ENCODE data around the gene MYL10. TPM values are rescaled to one million over a fixed set of nuclear protein-coding genes. Genes with fewer than 3 reads are reported as not detected.

Gene MYL10
- total and polyA plus RNA-seq, 7 donors: 0.23 to 4.4 TPM; not detected in 5

DNA sequence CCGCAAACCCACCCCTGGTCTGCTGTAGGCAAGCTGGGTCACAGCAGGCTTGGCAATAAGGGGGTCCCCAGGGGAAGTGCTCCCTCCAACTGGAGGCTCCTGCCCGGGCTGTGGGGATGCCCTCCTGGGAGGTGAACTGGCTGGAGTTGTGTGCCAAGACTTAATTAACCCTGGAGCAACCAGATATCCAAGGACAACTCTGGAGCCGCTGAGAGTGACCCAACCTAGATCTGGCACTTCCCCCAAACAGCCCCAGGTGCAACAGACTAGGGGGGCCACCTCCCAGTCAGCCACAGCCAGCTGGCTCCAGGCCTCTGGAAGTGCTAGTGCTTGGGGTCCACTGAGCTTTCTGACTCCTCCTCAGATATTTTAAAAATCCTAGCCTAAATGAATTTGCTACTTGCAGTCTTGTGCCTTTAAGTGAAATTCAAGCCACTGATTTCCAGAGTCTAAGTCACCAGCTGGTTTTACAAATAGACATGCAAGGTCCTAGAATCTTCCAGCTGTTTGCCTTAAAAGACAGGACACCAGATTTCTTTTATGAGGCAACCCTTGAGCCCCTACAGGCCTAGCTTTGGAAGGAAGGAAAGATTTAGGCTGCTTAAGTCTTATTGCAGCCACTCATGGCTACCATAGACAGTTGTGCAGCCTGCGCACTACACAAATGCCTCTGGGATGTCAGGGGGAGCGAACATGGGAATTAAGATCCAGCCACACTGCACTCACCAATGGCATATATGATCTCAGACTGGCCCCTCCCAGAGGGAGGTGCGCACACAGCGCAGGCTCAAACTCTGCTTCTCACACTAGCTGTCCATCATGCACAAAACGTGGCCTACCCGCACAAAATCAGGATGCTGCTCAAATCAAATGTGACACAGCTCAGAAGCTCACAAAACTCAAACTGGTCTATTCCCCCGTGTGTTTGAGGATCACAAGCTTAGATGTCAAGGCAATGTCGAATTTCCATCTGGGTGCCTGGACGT is 42.6 kb upstream of the MYL10 start:
- no peaks in the 10 kb centered on the region for H3K27me3 ChIP-seq (ENCODE audit: insufficient read depth in 3 of 3, low read length in 2 of 3)
- ATAC-seq: peak; percentile 52 to 81 (median 73)
- WGBS, 3 donors: 40 to 64% (median 51%) methylated on average over 12 of the region's 12 CpGs
- no peak for DNase-seq
- peak overlapping the region; percentile 73 for H3K27ac ChIP-seq
- H3K9me3 ChIP-seq: no peaks in the 10 kb centered on the region
- no peaks in the 10 kb centered on the region for H3K36me3 ChIP-seq (ENCODE audit: insufficient read depth in 1 of 2, low read depth in 1 of 2)
- intact Hi-C loops (cut with DNase I): no loop called here
- peaks cover 15% of the 10 kb centered on the region for H3K4me1 ChIP-seq
- TF ChIP-seq, protein P1, sequence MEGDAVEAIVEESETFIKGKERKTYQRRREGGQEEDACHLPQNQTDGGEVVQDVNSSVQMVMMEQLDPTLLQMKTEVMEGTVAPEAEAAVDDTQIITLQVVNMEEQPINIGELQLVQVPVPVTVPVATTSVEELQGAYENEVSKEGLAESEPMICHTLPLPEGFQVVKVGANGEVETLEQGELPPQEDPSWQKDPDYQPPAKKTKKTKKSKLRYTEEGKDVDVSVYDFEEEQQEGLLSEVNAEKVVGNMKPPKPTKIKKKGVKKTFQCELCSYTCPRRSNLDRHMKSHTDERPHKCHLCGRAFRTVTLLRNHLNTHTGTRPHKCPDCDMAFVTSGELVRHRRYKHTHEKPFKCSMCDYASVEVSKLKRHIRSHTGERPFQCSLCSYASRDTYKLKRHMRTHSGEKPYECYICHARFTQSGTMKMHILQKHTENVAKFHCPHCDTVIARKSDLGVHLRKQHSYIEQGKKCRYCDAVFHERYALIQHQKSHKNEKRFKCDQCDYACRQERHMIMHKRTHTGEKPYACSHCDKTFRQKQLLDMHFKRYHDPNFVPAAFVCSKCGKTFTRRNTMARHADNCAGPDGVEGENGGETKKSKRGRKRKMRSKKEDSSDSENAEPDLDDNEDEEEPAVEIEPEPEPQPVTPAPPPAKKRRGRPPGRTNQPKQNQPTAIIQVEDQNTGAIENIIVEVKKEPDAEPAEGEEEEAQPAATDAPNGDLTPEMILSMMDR (IDR thresholded peaks at IDR 0.05): no peak
- no peak overlapping the region for H3K4me3 ChIP-seq

DNA sequence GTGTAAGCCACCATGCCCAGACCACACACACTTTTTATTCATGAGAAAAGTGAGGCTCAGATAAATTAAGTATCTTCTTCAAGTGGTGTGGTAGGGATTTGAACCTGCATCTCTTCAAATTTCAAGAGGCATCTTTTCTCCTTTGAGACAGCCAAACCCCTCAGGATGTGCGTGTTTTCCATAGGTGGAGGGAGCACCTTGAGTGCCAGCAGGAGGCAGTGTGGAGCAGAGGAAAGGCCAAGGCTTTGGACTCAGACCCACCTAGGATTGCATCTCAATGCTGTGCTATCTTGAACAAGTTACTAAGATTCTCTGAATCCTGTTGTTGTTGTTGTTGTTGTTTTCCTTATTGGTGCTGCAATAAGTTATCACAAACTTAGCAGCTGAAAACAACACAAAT is 40.2 kb upstream of the MYL10 start:
- TF ChIP-seq, protein P1 (IDR thresholded peaks at IDR 0.05): peak; percentile 7
- H3K27ac ChIP-seq: no peak overlapping the region
- intact Hi-C loops (cut with DNase I): no loop called here
- WGBS, 3 donors: 84 to 100% (median 91%) methylated on average over 1 of the region's 1 CpG
- H3K9me3 ChIP-seq: no peaks in the 10 kb centered on the region
- no peaks in the 10 kb centered on the region for H3K27me3 ChIP-seq (ENCODE audit: insufficient read depth in 3 of 3, low read length in 2 of 3)
- no peak for ATAC-seq
- no peaks in the 10 kb centered on the region for H3K36me3 ChIP-seq (ENCODE audit: insufficient read depth in 1 of 2, low read depth in 1 of 2)
- DNase-seq: no peak
- H3K4me1 ChIP-seq: peaks cover 15% of the 10 kb centered on the region
- no peak overlapping the region for H3K4me3 ChIP-seq

DNA sequence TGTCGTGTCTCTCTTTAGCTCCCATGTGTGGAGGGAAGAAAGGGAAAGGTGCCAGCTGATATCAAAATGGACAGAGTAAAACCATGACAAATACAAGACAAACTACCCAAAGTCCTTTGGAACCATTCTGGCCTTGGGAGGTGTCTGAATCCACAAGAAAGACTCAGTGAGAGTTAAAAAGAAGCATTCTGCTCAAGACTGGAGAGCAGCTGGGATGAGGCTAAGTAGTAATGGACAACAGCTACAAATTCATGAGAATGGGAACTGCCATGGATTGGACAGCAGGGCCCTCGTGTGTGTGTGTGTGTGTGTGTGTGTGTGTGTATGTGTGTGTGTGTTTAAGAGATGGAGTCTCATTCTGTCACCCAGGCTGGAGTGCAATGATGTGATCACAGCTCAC is 39.6 kb upstream of the MYL10 start:
- Histone ChIP-seq H3K9me3 (no peaks in the 10 kb centered on the region), H3K36me3 (ENCODE audit: insufficient read depth in 1 of 2, low read depth in 1 of 2) (no peaks in the 10 kb centered on the region), H3K4me1 (peaks cover 15% of the 10 kb centered on the region), H3K27ac (no peak overlapping the region), H3K27me3 (ENCODE audit: insufficient read depth in 3 of 3, low read length in 2 of 3) (no peaks in the 10 kb centered on the region), H3K4me3 (no peak overlapping the region)
- TF ChIP-seq, protein P1 (IDR thresholded peaks at IDR 0.05): no peak
- ATAC-seq (no peak), DNase-seq (no peak)
- 82 to 100% (median 97%) methylated on average over 1 to 2 of the region's 2 CpGs for WGBS, 3 donors
- intact Hi-C loops (cut with DNase I): no loop called here

DNA sequence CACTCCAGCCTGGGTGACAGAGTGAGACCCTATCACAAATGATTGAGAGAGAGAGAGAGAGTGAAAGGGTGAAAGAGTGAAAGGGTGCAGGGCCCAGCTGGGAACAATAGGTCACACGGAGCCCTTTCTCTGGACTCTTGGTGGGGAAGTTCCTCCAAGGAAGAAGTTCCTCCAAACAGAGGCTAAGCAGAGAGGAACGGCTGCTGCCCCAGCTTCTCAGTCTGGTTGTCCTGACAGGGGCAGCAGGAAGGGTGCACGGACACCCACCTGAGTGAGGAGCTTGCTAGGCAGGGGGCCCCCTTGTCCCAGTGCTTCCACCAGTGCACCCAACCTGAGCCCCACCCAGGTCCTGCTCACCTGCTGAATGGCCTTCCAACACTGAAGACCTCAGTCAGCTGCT is 38.8 kb upstream of the MYL10 start:
- Histone ChIP-seq H3K36me3 (ENCODE audit: insufficient read depth in 1 of 2, low read depth in 1 of 2) (no peaks in the 10 kb centered on the region), H3K4me1 (peaks cover 15% of the 10 kb centered on the region), H3K9me3 (no peaks in the 10 kb centered on the region), H3K27me3 (ENCODE audit: insufficient read depth in 3 of 3, low read length in 2 of 3) (no peaks in the 10 kb centered on the region), H3K4me3 (no peak overlapping the region), H3K27ac (no peak overlapping the region)
- TF ChIP-seq, protein P1 (IDR thresholded peaks at IDR 0.05): no peak
- ATAC-seq: no peak
- intact Hi-C loops (cut with DNase I): no loop called here
- no peak for DNase-seq
- WGBS, 3 donors: 72 to 89% (median 83%) methylated on average over 3 of the region's 3 CpGs
